Measurements from ENCODE around the gene GLCE.
"Not testable (repeated sequence)": the region's sequence is repeated elsewhere in the genome, so short reads cannot be mapped to it uniquely, and the experiment has no call there.

GLCE gene

GRCh38 chr15:69154684-69155083 lies 5.8 kb upstream of the GLCE start:
- H3K4me3 ChIP-seq (ENCODE audit: low read depth, low read length): no peak overlapping the region
- peak; percentile 65 for DNase-seq (ENCODE audit: low read depth)

- no peak overlapping the region for H3K4me3 ChIP-seq (ENCODE audit: low read depth, low read length)
- DNase-seq (ENCODE audit: low read depth): no peak
Measured at GRCh38 chr15:69156736-69157381, 3.6 kb upstream of the GLCE start.

- H3K4me3 ChIP-seq (ENCODE audit: low read depth, low read length): no peak overlapping the region
- DNase-seq (ENCODE audit: low read depth): no peak
Measured at GRCh38 chr15:69158201-69158842, 2.1 kb upstream of the GLCE start.

- DNase-seq (ENCODE audit: low read depth): no peak
- H3K4me3 ChIP-seq (ENCODE audit: low read depth, low read length): no peak overlapping the region
Measured at GRCh38 chr15:69158843-69159240, 1.6 kb upstream of the GLCE start.

GRCh38 chr15:69159805-69160140 lies 662 bp upstream of the GLCE start:
- no peak for DNase-seq (ENCODE audit: low read depth)
- peak overlapping the region; percentile 78 for H3K4me3 ChIP-seq (ENCODE audit: low read depth, low read length)

GRCh38 chr15:69161079-69161877 lies 843 bp downstream of the GLCE start:
- no peak for DNase-seq (ENCODE audit: low read depth)

GRCh38 chr15:69161878-69162213 lies 1.4 kb downstream of the GLCE start:
- H3K4me3 ChIP-seq (ENCODE audit: low read depth, low read length): peak overlapping the region; percentile 78
- DNase-seq (ENCODE audit: low read depth): no peak

More at GRCh38 chr15:69161079-69161877, 843 bp downstream of the GLCE start:
- H3K4me3 ChIP-seq (ENCODE audit: low read depth, low read length): peak overlapping the region; percentile 78

- no peak for DNase-seq (ENCODE audit: low read depth)
- no peak overlapping the region for H3K4me3 ChIP-seq (ENCODE audit: low read depth, low read length)
Measured at GRCh38 chr15:69163141-69163669, 2.8 kb downstream of the GLCE start.

- no peak overlapping the region for H3K4me3 ChIP-seq (ENCODE audit: low read depth, low read length)
- peak; percentile 41 for DNase-seq (ENCODE audit: low read depth)
Measured at GRCh38 chr15:69164807-69165636, 4.6 kb downstream of the GLCE start.

- no peak overlapping the region for H3K4me3 ChIP-seq (ENCODE audit: low read depth, low read length)
- no peak for DNase-seq (ENCODE audit: low read depth)
Measured at GRCh38 chr15:69165637-69166025, 5.2 kb downstream of the GLCE start.

GRCh38 chr15:69167218-69167846 lies 6.9 kb downstream of the GLCE start:
- no peak for DNase-seq (ENCODE audit: low read depth)
- H3K4me3 ChIP-seq (ENCODE audit: low read depth, low read length): no peak overlapping the region

- not testable (repeated sequence) for DNase-seq (ENCODE audit: low read depth); H3K4me3 ChIP-seq (ENCODE audit: low read depth, low read length)
Measured at GRCh38 chr15:69168361-69168760, 7.9 kb downstream of the GLCE start.

- not testable (repeated sequence) for H3K4me3 ChIP-seq (ENCODE audit: low read depth, low read length); DNase-seq (ENCODE audit: low read depth)
Measured at GRCh38 chr15:69169540-69169939, 9.1 kb downstream of the GLCE start.

- DNase-seq (ENCODE audit: low read depth): no peak
- no peak overlapping the region for H3K4me3 ChIP-seq (ENCODE audit: low read depth, low read length)
Measured at GRCh38 chr15:69170597-69170996, 10.2 kb downstream of the GLCE start.

- H3K4me3 ChIP-seq (ENCODE audit: low read depth, low read length): no peak overlapping the region
- no peak for DNase-seq (ENCODE audit: low read depth)
Measured at GRCh38 chr15:69172847-69173246, 12.4 kb downstream of the GLCE start.

GRCh38 chr15:69175536-69175935 lies 15.1 kb downstream of the GLCE start:
- no peak for DNase-seq (ENCODE audit: low read depth)
- H3K4me3 ChIP-seq (ENCODE audit: low read depth, low read length): no peak overlapping the region

- no peak for DNase-seq (ENCODE audit: low read depth)
Measured at GRCh38 chr15:69181424-69181823, 21.0 kb downstream of the GLCE start.

GRCh38 chr15:69185216-69185615 lies 24.8 kb downstream of the GLCE start:
- no peak for DNase-seq (ENCODE audit: low read depth)
- no peak overlapping the region for H3K4me3 ChIP-seq (ENCODE audit: low read depth, low read length)

More at GRCh38 chr15:69181424-69181823, 21.0 kb downstream of the GLCE start:
- H3K4me3 ChIP-seq (ENCODE audit: low read depth, low read length): no peak overlapping the region

GRCh38 chr15:69185706-69186105 lies 25.3 kb downstream of the GLCE start:
- no peak overlapping the region for H3K4me3 ChIP-seq (ENCODE audit: low read depth, low read length)
- no peak for DNase-seq (ENCODE audit: low read depth)

Data from skeletal muscle cell (primary cell).